Activated naive CD4-positive, alpha-beta T cell treated with anti-CD3 and anti-CD28 coated beads, Interleukin-2, amount 50 U/mL, for 16 hours (primary cell): ENCODE results near the gene DCX.

Experiments used
- DNase-seq: peaks from one replicate; pipeline ENCODE4 v3.0.0-alpha.2; 2020

DCX gene

GRCh38 chrX:111411983-111412382, at the start of gene DCX:
TSS of gene DCX (minus strand) at chrX:111412192. CDS start at chrX:111410398, 1,794 bp downstream.
- DNase-seq = no peak

GRCh38 chrX:111460607-111461006, 48.6 kb upstream of the DCX start:
- DNase-seq = no peak

- no peak for DNase-seq
These were observed 35.3 kb upstream of the DCX start for GRCh38 chrX:111447298-111447697.

GRCh38 chrX:111445485-111445884, 33.5 kb upstream of the DCX start:
- DNase-seq = no peak

- DNase-seq = no peak
These were observed 32.9 kb upstream of the DCX start for GRCh38 chrX:111444881-111445280.

- DNase-seq = no peak
These were observed 32.0 kb upstream of the DCX start for GRCh38 chrX:111443946-111444345.

- DNase-seq = no peak
These were observed 30.8 kb upstream of the DCX start for GRCh38 chrX:111442791-111443190.

GRCh38 chrX:111435469-111435868, 23.5 kb upstream of the DCX start:
- no peak for DNase-seq

- DNase-seq = no peak
These were observed 19.0 kb upstream of the DCX start for GRCh38 chrX:111431001-111431400.

- no peak for DNase-seq
These were observed 435 bp downstream of the DCX start for GRCh38 chrX:111411557-111411956.

- no peak for DNase-seq
These were observed 1.4 kb downstream of the DCX start for GRCh38 chrX:111410590-111411078.

GRCh38 chrX:111409326-111409725, 2.7 kb downstream of the DCX start:
- no peak for DNase-seq

GRCh38 chrX:111407948-111408347, 4.0 kb downstream of the DCX start:
- DNase-seq = no peak

GRCh38 chrX:111402344-111402743, 9.6 kb downstream of the DCX start:
- no peak for DNase-seq

GRCh38 chrX:111395149-111395548, 16.8 kb downstream of the DCX start:
- no peak for DNase-seq

- no peak for DNase-seq
These were observed 17.4 kb downstream of the DCX start for GRCh38 chrX:111394569-111394968.

- no peak for DNase-seq
These were observed 24.4 kb downstream of the DCX start for GRCh38 chrX:111387470-111388070.

GRCh38 chrX:111386615-111387233, 25.3 kb downstream of the DCX start:
- no peak for DNase-seq

- DNase-seq = no peak
These were observed 25.9 kb downstream of the DCX start for GRCh38 chrX:111386077-111386476.

- DNase-seq = no peak
These were observed 29.7 kb downstream of the DCX start for GRCh38 chrX:111382277-111382676.

- DNase-seq = no peak
These were observed 35.0 kb downstream of the DCX start for GRCh38 chrX:111376897-111377578.

GRCh38 chrX:111376486-111376885, 35.5 kb downstream of the DCX start:
- no peak for DNase-seq

GRCh38 chrX:111375747-111376146, 36.2 kb downstream of the DCX start:
- no peak for DNase-seq

GRCh38 chrX:111372086-111372485, 39.9 kb downstream of the DCX start:
- no peak for DNase-seq
